ENCODE measurements around the gene ALG14.
"Not testable (repeated sequence)": the region's sequence is repeated elsewhere in the genome, so short reads cannot be mapped to it uniquely, and the experiment has no call there.

Gene ALG14

GRCh38 chr1:95005584-95005983, 67.2 kb downstream of the ALG14 start:
- no peak for DNase-seq

GRCh38 chr1:95004013-95004412, 68.7 kb downstream of the ALG14 start:
- no peak for DNase-seq

GRCh38 chr1:95003433-95003738, 69.4 kb downstream of the ALG14 start:
- DNase-seq, result no peak

GRCh38 chr1:95002540-95003432, 70.0 kb downstream of the ALG14 start:
- no peak for DNase-seq

- no peak for DNase-seq
Observed at GRCh38 chr1:95002164-95002539, 70.6 kb downstream of the ALG14 start.

GRCh38 chr1:94999456-95000131, 73.2 kb downstream of the ALG14 start:
- DNase-seq, result no peak

GRCh38 chr1:94998748-94999147, 74.0 kb downstream of the ALG14 start:
- no peak for DNase-seq

GRCh38 chr1:94998114-94998513, 74.6 kb downstream of the ALG14 start:
- no peak for DNase-seq

GRCh38 chr1:94995536-94995935, 77.2 kb downstream of the ALG14 start:
- DNase-seq, result not testable (repeated sequence)

GRCh38 chr1:94994805-94995204, 77.9 kb downstream of the ALG14 start:
- DNase-seq, result no peak

- DNase-seq, result no peak
Observed at GRCh38 chr1:94993931-94994645, 78.7 kb downstream of the ALG14 start.

- no peak for DNase-seq
Observed at GRCh38 chr1:94992863-94993563, 79.7 kb downstream of the ALG14 start.

- no peak for DNase-seq
Observed at GRCh38 chr1:94992161-94992560, 80.6 kb downstream of the ALG14 start.

GRCh38 chr1:94989911-94990473, 82.8 kb downstream of the ALG14 start:
- DNase-seq, result no peak

- no peak for DNase-seq
Observed at GRCh38 chr1:94989398-94989797, 83.4 kb downstream of the ALG14 start.

GRCh38 chr1:94988356-94988755, 84.4 kb downstream of the ALG14 start:
- DNase-seq, result no peak

GRCh38 chr1:94986783-94987182, 86.0 kb downstream of the ALG14 start:
- no peak for DNase-seq

- DNase-seq, result no peak
Observed at GRCh38 chr1:94983171-94983739, 89.5 kb downstream of the ALG14 start.

- no peak for DNase-seq
Observed at GRCh38 chr1:94982398-94982797, 90.4 kb downstream of the ALG14 start.

GRCh38 chr1:94981575-94981973, 91.2 kb downstream of the ALG14 start:
- DNase-seq, result no peak

- DNase-seq, result no peak
Observed at GRCh38 chr1:94980582-94981574, 91.9 kb downstream of the ALG14 start.
